HG02970 (cell line): ENCODE results near the gene OBSCN.

Experiments used
- ATAC-seq: cut with Tn5 transposase; IDR thresholded peaks from one replicate; pipeline ENCODE4 v1.9.1; 2021; ENCODE audit warnings: mild to moderate bottlenecking, moderate library complexity, moderate number of reproducible peaks; ENCODE audit not compliant: unreplicated experiment, low FRiP score

Gene OBSCN

GRCh38 chr1:228207851-228208821, at the start of gene OBSCN:
OBSCN (plus strand) TSS chr1:228208044; CDS start chr1:228211784, 3,740 bp downstream.
- no peak for ATAC-seq

DNA sequence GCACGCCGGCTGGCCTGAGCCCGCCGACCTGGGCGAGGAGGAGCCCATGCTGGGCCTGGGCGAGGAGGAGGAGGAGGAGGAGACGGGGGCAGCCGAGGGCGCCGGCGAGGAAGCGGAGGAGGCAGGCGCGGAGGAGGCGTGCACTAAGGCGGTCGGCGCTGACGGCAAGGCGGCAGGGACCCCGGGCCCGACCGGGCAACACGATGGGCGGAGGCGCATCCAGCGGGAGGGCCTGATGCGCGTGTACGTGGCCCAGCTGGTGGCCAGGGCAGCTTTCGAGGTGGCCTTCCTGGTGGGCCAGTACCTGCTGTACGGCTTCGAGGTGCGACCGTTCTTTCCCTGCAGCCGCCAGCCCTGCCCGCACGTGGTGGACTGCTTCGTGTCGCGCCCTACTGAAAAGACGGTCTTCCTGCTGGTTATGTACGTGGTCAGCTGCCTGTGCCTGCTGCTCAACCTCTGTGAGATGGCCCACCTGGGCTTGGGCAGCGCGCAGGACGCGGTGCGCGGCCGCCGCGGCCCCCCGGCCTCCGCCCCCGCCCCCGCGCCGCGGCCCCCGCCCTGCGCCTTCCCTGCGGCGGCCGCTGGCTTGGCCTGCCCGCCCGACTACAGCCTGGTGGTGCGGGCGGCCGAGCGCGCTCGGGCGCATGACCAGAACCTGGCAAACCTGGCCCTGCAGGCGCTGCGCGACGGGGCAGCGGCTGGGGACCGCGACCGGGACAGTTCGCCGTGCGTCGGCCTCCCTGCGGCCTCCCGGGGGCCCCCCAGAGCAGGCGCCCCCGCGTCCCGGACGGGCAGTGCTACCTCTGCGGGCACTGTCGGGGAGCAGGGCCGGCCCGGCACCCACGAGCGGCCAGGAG, 49.5 kb upstream of the OBSCN start:
- no peak for ATAC-seq

- no peak for ATAC-seq
These were observed 48.7 kb upstream of the OBSCN start for GRCh38 chr1:228159008-228159665.

- ATAC-seq: no peak
These were observed 47.6 kb upstream of the OBSCN start for GRCh38 chr1:228160201-228160761.

- ATAC-seq: no peak
These were observed 46.5 kb upstream of the OBSCN start for GRCh38 chr1:228161362-228161761.

GRCh38 chr1:228161866-228162265, 46.0 kb upstream of the OBSCN start:
- ATAC-seq: no peak

GRCh38 chr1:228162286-228163006, 45.4 kb upstream of the OBSCN start:
- no peak for ATAC-seq

DNA sequence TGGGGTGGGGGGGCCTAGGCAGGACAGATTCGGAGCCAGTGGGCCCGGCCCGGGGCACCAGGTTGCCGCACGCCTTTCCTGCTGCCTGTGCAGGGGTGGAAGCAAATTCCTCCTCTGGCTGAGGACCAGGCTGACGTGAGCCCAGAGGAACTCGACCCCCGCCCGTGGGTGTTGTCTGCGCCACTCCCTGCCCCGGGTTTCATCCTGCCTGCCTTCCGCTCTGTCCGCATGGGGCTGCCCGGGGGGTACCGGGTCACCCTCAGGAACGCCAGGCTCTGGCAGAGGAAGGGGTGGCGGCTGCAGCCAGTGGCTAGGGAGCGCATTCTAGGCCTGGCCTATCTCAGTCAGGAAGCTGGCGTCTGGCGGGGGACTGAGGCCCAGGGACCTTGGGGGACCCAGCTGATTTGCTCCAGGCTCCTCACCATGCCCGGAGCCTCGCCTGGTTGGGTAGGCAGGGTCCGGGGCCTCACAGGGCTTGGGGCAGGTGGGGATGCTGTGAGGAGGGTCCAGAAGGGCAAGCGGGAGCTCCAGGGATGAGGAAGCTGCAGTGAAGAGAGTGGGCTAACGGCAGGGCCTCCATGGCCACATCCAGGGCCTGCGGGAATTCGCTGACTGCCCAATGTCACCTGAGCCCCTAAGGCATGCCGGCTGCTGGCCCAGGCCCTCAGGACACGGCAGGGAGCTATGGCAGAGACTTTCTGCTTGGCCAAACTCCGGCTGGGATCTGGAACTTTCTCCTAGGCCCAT, 44.7 kb upstream of the OBSCN start:
- no peak for ATAC-seq

DNA sequence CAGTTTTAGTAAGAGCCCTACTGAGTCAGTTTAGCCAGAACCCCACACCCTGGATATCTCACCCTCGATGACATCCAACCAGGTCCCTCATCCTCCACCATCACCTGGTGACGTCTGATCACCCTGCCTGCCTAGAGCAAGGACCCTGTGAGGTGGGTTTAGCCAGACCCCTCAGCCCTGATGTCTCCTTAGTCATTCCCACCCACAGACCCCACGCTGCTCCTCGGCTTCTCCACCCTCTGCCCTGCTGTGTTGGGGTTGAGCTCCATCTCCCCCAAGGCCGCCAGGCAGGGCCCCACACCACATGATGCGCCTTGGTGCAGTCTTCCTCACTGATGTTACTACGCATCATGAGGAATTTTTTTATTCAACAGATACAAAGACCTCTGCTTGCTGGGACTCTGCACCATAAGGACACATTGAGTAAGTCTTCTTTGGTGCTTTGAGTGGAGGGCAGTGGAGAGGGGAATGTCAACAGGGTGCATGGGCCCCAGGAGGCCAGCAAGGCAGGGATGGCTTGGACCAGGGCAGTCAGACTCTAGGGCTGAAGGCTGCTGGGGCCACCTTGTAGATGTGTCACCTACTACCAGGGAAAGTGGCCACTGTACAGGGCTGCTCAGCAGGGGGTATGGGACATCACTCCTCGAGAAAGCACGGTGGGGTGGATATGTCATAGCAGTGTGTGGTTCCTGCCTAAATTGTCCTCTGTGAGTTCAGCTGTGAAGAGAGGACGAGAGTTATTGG, 43.9 kb upstream of the OBSCN start:
- ATAC-seq: no peak

GRCh38 chr1:228164561-228165371, 43.1 kb upstream of the OBSCN start:
- ATAC-seq: no peak

- peak; percentile 83 for ATAC-seq
These were observed 42.3 kb upstream of the OBSCN start, which contains the start of gene IBA57 for GRCh38 chr1:228165372-228166169. IBA57 (plus strand) TSS chr1:228165804; CDS start chr1:228165817, 13 bp downstream.

GRCh38 chr1:228166170-228166936, 41.5 kb upstream of the OBSCN start:
- ATAC-seq: peak; percentile 8

DNA sequence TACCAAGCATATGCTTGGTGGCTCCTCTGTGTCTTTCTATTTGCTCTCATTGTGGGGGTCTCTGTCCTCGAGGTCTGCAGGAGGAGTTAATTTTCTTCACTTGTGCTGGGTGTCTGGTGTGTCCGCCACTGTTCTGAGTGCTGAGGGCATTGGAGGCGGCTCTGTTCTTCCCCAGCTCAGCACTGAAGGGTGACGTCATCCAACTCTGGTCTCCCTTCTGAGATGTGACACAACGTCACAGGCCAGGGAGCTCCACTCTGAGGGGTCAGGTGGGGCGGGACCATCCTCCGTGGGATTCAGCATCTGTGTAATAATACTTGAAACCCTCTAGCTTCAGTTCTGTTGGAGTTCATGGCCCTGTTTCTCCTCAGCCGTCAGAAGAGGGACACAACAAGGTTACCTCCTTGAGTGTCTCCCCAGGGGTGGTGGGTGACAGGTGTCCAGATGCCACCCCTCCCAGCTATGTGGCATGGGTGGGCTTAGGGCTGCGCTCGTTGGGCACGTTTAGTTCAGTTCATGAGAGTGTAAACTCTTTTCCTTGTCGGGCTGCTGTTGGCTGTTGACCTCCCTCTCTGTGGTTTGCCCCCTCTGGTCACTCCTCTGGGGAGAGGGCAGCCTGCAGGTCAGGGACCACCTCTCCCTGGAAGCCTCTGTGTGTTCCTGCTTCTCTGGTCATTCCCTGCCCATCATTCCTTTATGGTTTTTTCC, 39.1 kb upstream of the OBSCN start:
- ATAC-seq: no peak

GRCh38 chr1:228169345-228169744, 38.5 kb upstream of the OBSCN start:
- ATAC-seq: no peak

DNA sequence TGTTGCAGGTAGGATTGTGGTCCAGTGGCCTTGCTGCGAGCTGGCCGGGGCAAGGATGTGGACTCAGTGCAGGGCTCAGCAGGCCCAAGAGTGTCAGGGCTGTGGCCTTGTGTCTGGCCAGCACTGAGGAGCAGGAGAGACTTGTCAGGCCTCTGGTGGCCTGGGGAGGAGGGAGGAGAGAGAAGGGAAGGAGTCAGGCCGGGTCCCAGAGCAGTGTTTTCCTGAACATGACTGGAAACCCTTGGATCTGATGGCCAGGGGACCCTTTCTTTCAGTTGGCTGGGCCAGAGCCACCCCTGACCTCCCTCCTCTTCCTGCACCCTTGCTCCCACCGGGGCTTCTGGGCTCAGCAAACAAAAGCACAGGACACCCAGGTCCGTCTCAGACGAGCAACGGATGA, 37.2 kb upstream of the OBSCN start:
- no peak for ATAC-seq
